ENCODE data around the gene SLIT3.
"Not testable (repeated sequence)": the region's sequence is repeated elsewhere in the genome, so short reads cannot be mapped to it uniquely, and the experiment has no call there.

The SLIT3 gene

GRCh38 chr5:169142264-169142970, 158.5 kb downstream of the SLIT3 start:
- no peak for DNase-seq (ENCODE audit: low read depth in 2 of 2)

GRCh38 chr5:169140215-169140614, 160.7 kb downstream of the SLIT3 start:
- not testable (repeated sequence) for DNase-seq (ENCODE audit: low read depth in 2 of 2)

GRCh38 chr5:169139480-169140050, 161.4 kb downstream of the SLIT3 start:
- no peak for DNase-seq (ENCODE audit: low read depth in 2 of 2)

- no peak for DNase-seq (ENCODE audit: low read depth in 2 of 2)
Observed at GRCh38 chr5:169133531-169133930, 167.4 kb downstream of the SLIT3 start.

- no peak for DNase-seq (ENCODE audit: low read depth in 2 of 2)
Observed at GRCh38 chr5:169132302-169132660, 168.7 kb downstream of the SLIT3 start.

GRCh38 chr5:169131616-169132301, 169.2 kb downstream of the SLIT3 start:
- DNase-seq (ENCODE audit: low read depth in 2 of 2), result no peak

- no peak for DNase-seq (ENCODE audit: low read depth in 2 of 2)
Observed at GRCh38 chr5:169128679-169129078, 172.3 kb downstream of the SLIT3 start.

- no peak for DNase-seq (ENCODE audit: low read depth in 2 of 2)
Observed at GRCh38 chr5:169127431-169127830, 173.5 kb downstream of the SLIT3 start.

- DNase-seq (ENCODE audit: low read depth in 2 of 2), result no peak
Observed at GRCh38 chr5:169126481-169127021, 174.4 kb downstream of the SLIT3 start.

- DNase-seq (ENCODE audit: low read depth in 2 of 2), result no peak
Observed at GRCh38 chr5:169125571-169125970, 175.4 kb downstream of the SLIT3 start.

GRCh38 chr5:169122951-169123350, 178.0 kb downstream of the SLIT3 start:
- no peak for DNase-seq (ENCODE audit: low read depth in 2 of 2)

GRCh38 chr5:169121630-169122420, 179.1 kb downstream of the SLIT3 start:
- no peak for DNase-seq (ENCODE audit: low read depth in 2 of 2)

GRCh38 chr5:169119288-169120048, 181.5 kb downstream of the SLIT3 start:
- DNase-seq (ENCODE audit: low read depth in 2 of 2), result no peak

GRCh38 chr5:169116961-169117461, 183.9 kb downstream of the SLIT3 start:
- DNase-seq (ENCODE audit: low read depth in 2 of 2), result no peak

- no peak for DNase-seq (ENCODE audit: low read depth in 2 of 2)
Observed at GRCh38 chr5:169115461-169116124, 185.3 kb downstream of the SLIT3 start.

GRCh38 chr5:169114466-169115065, 186.4 kb downstream of the SLIT3 start:
- no peak for DNase-seq (ENCODE audit: low read depth in 2 of 2)

GRCh38 chr5:169112016-169112415, 188.9 kb downstream of the SLIT3 start:
- DNase-seq (ENCODE audit: low read depth in 2 of 2), result no peak

- DNase-seq (ENCODE audit: low read depth in 2 of 2), result no peak
Observed at GRCh38 chr5:169106911-169107706, 193.8 kb downstream of the SLIT3 start.

GRCh38 chr5:169105582-169105981, 195.4 kb downstream of the SLIT3 start:
- not testable (repeated sequence) for DNase-seq (ENCODE audit: low read depth in 2 of 2)
